OCI-LY3 (cell line): ENCODE measurements around the gene ARHGAP10.

ENCODE experiments used
- H2AFZ ChIP-seq: fragments of 200-600, 300-600 bp; shearing (Covaris generic); 2 replicates; pipeline ENCODE4 v1.6.0; 2014; ENCODE audit warnings: antibody characterized with exemption, low read depth, low read length
- H3K27ac ChIP-seq: fragments of 200-600, 300-600 bp; sonication (generic); 2 replicates; pipeline ENCODE4 v1.5.1; 2014; ENCODE audit warnings: mild to moderate bottlenecking, low read length, moderate library complexity, mixed read lengths
- H3K27me3 ChIP-seq: fragments of 200-600, 300-600 bp; sonication (generic); 2 replicates; pipeline ENCODE4 v1.6.1; 2014; ENCODE audit warnings: low read depth, low read length, mixed read lengths
- H3K36me3 ChIP-seq: fragments of 200-600, 300-600 bp; sonication (generic); replicated peaks from 2 replicates; pipeline ENCODE3; 2014; ENCODE audit warnings: low read depth, low read length, mixed read lengths
- H3K4me1 ChIP-seq: fragments of 300-600, 200-600 bp; sonication (generic); 2 replicates; pipeline ENCODE4 v1.6.1; 2014; ENCODE audit warnings: low read length, mixed read lengths
- H3K4me2 ChIP-seq: fragments of 200-600, 300-600 bp; sonication (generic); 2 replicates; pipeline ENCODE4 v1.6.1; 2014; ENCODE audit warnings: low read length, mixed read lengths
- H3K4me3 ChIP-seq: fragments of 300-600, 200-600 bp; sonication (generic); 2 replicates; pipeline ENCODE4 v1.5.1; 2014; ENCODE audit warnings: antibody characterized with exemption, mild to moderate bottlenecking, low read length, moderate library complexity
- H3K79me2 ChIP-seq: fragments of 300-600, 200-600 bp; shearing (Covaris generic); 2 replicates; pipeline ENCODE4 v1.6.1; 2014; ENCODE audit warnings: mild to moderate bottlenecking, low read length, mixed read lengths
- H3K9ac ChIP-seq: fragments of 300-600, 200-600 bp; shearing (Covaris generic); 2 replicates; pipeline ENCODE4 v1.6.0; 2014; ENCODE audit warnings: mild to moderate bottlenecking, low read length, moderate library complexity
- H3K9me3 ChIP-seq: fragments of 200-600, 300-600 bp; shearing (Covaris generic); 2 replicates; pipeline ENCODE4 v1.6.1; 2014; ENCODE audit warnings: low read length, mixed read lengths; ENCODE audit not compliant: insufficient read depth
- H4K20me1 ChIP-seq: fragments of 200-600, 300-600 bp; sonication (generic); 2 replicates; pipeline ENCODE4 v1.6.1; 2016; ENCODE audit warnings: low read length, mixed read lengths; ENCODE audit not compliant: insufficient read depth
- EZH2phosphoT487 ChIP-seq: fragments of 200-600 bp; shearing (Covaris generic); IDR thresholded peaks from 2 replicates; pipeline ENCODE4 v1.6.1; 2018; ENCODE audit warnings: antibody characterized with exemption, mixed run types, low read depth
- TF ChIP-seq, protein P1 (sequence below): fragments of 200-600, 300-600 bp; sonication (generic); IDR thresholded peaks from 2 replicates; pipeline ENCODE4 v1.5.1; 2014; ENCODE audit warnings: antibody characterized with exemption, low read length, low read depth

The ARHGAP10 gene

DNA sequence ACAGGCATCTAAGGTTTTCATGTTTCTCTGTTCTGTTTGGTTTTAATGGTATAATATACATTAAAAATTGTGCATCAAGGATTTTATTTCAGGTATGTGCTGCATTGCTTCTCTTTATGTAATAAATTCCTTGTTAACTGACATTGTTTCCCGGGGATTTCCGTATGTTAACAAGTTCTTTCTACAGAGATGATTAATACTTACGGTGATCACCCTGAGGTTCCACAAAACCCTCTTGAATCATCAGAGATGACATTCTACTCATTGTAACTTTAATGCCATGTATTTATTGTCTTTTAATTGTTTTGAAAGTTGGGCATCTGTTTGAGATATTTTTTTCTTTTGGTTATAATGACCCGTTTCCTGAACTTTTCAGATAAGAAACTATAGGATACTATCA, 37.5 kb downstream of the ARHGAP10 start:
- Histone ChIP-seq H3K79me2 (no peaks in the 10 kb centered on the region), H3K27me3 (no peaks in the 10 kb centered on the region), H3K4me1 (peaks cover 27% of the 10 kb centered on the region), H3K36me3 (peaks cover 2% of the 10 kb centered on the region), H4K20me1 (no peaks in the 10 kb centered on the region; the same call in 1 of the 2 replicates), H3K9me3 (no peaks in the 10 kb centered on the region), H3K4me3 (no peak overlapping the region), H3K27ac (no peak overlapping the region), H3K4me2 (no peak overlapping the region), H2AFZ (no peak overlapping the region), H3K9ac (no peak overlapping the region)
- TF ChIP-seq, protein P1, sequence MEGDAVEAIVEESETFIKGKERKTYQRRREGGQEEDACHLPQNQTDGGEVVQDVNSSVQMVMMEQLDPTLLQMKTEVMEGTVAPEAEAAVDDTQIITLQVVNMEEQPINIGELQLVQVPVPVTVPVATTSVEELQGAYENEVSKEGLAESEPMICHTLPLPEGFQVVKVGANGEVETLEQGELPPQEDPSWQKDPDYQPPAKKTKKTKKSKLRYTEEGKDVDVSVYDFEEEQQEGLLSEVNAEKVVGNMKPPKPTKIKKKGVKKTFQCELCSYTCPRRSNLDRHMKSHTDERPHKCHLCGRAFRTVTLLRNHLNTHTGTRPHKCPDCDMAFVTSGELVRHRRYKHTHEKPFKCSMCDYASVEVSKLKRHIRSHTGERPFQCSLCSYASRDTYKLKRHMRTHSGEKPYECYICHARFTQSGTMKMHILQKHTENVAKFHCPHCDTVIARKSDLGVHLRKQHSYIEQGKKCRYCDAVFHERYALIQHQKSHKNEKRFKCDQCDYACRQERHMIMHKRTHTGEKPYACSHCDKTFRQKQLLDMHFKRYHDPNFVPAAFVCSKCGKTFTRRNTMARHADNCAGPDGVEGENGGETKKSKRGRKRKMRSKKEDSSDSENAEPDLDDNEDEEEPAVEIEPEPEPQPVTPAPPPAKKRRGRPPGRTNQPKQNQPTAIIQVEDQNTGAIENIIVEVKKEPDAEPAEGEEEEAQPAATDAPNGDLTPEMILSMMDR = no peak
- no peak for TF ChIP-seq EZH2phosphoT487

DNA sequence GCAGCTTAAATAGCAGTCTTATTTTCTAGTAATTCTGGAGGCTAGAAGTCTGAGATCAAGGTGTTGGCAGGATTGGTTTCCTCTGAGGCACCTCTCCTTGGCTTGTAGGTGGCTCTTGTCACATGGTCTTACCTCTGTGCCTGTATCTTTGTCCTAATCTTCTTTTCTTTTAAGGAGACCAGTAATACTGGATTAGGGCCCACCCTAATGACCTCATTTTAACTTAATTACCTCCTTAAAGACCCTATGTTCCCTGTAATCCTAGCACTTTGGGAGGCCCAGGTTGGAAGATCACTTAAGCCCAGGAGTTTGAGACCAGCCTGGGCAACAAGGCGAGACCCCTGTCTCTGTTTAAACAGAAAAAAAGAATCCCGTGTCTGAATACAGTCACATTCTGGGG, 38.9 kb downstream of the ARHGAP10 start:
- H3K36me3 ChIP-seq = peaks cover 2% of the 10 kb centered on the region
- no peak overlapping the region for H3K27ac ChIP-seq
- H3K9ac ChIP-seq = no peak overlapping the region
- H3K9me3 ChIP-seq = no peaks in the 10 kb centered on the region
- no peak overlapping the region for H2AFZ ChIP-seq
- no peak overlapping the region for H3K4me3 ChIP-seq
- H3K4me1 ChIP-seq = peaks cover 27% of the 10 kb centered on the region
- H3K4me2 ChIP-seq = no peak overlapping the region
- H3K79me2 ChIP-seq = no peaks in the 10 kb centered on the region
- H3K27me3 ChIP-seq = no peaks in the 10 kb centered on the region
- no peak for TF ChIP-seq EZH2phosphoT487
- TF ChIP-seq, protein P1 = no peak
- no peaks in the 10 kb centered on the region; the same call in 1 of the 2 replicates for H4K20me1 ChIP-seq

DNA sequence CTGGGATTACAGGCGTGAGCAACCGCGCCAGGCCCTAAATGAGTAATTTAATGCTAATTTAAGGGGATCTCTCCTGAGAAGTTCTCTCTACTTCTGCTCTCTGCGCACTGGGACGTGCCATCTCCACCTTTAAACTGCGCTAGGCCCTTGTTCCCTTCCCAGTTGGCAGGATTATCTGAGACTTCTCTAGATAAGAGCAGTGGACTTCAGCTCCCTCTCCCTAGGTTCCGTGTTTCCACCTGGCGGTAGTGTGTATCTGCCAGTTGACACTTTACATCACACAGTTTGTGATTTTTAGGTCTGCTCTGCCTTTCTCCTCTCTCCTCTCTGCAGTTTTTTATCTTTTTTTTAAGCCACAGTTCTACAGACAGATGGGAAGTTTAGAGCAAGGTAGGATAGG, 40.2 kb downstream of the ARHGAP10 start:
- peaks cover 27% of the 10 kb centered on the region for H3K4me1 ChIP-seq
- no peaks in the 10 kb centered on the region for H3K9me3 ChIP-seq
- no peaks in the 10 kb centered on the region; the same call in 1 of the 2 replicates for H4K20me1 ChIP-seq
- TF ChIP-seq, protein P1 = no peak
- TF ChIP-seq EZH2phosphoT487 = no peak
- no peak overlapping the region for H3K9ac ChIP-seq
- H3K4me3 ChIP-seq = no peak overlapping the region
- H3K4me2 ChIP-seq = no peak overlapping the region
- H2AFZ ChIP-seq = no peak overlapping the region
- H3K27ac ChIP-seq = no peak overlapping the region
- H3K36me3 ChIP-seq = peaks cover 2% of the 10 kb centered on the region
- no peaks in the 10 kb centered on the region for H3K27me3 ChIP-seq
- H3K79me2 ChIP-seq = no peaks in the 10 kb centered on the region

DNA sequence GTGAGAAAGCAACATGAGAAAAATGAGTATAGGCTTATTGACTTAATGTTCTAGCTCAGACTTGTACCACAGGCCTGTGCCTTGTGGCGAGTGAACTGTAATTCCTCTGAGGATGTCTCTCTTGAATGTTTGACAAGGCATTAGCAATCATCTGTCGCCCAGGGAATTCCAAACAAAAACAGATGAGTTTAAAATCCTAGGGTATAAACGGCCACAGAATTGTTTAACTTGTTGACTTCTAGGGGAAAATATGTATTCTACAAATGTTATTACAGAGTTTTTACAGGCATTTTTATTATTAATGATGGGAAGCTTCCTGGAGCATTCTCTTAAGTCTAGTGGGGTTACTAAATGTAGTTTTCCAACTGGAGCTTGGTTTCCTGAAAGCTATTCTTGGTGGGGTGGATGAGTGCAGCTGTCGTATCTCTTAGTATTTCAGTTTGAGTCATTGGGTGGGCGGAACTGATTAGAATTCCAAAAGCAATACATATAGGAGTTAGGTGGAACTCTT, 40.6 kb downstream of the ARHGAP10 start:
- Histone ChIP-seq H4K20me1 (no peaks in the 10 kb centered on the region; the same call in 1 of the 2 replicates), H3K36me3 (peaks cover 2% of the 10 kb centered on the region), H3K27ac (no peak overlapping the region), H3K27me3 (no peaks in the 10 kb centered on the region), H3K4me2 (no peak overlapping the region), H2AFZ (no peak overlapping the region), H3K4me3 (no peak overlapping the region), H3K79me2 (no peaks in the 10 kb centered on the region), H3K9ac (no peak overlapping the region), H3K4me1 (peaks cover 27% of the 10 kb centered on the region), H3K9me3 (no peaks in the 10 kb centered on the region)
- no peak for TF ChIP-seq EZH2phosphoT487
- TF ChIP-seq, protein P1 = no peak
